ENCODE measurements around the gene CFL1. TPM values are rescaled to one million over a fixed set of nuclear protein-coding genes. Genes with fewer than 3 reads are reported as not detected.
"Not testable (repeated sequence)": the region's sequence is repeated elsewhere in the genome, so short reads cannot be mapped to it uniquely, and the experiment has no call there.

The CFL1 gene
- total RNA-seq, 1 donor from 2014 or later: 2,365 TPM

DNA sequence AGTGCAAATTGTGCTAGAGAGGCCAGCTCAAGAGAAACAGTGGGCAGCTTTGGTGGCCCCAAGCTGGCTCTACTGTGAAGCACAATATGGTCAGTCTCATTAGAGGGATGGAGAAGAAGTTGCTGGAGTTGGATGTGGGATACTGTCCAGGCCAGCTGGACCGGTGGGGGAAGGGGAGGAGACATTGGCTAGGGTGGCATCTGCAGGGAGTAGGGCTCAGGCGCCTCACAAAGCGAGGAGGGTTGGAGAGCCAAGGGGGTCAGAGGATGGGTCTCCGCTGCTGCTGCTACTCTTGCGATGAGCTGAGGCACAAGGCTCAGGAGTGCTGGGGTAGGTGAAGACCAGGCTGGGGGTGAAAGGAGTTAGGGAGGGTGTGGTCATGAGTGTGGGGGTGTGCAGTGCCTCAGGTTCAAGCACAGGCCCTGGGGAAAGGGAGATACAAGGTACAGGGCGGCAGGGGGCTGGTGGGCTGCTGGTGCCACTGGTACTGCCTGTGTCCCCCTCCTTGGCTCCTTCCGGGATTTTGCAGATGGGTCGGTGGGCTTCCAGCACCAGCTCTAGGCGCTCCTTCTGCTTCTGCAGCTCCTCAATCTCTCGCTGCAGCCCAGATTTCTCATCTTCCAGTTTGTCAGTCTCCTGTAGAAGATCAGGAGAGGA lies 34.8 kb upstream of the CFL1 start:
- H3K4me3 ChIP-seq (ENCODE audit: low read depth, low read length): no peak overlapping the region
- DNase-seq (ENCODE audit: low read depth): no peak
- TF ChIP-seq, protein P1, sequence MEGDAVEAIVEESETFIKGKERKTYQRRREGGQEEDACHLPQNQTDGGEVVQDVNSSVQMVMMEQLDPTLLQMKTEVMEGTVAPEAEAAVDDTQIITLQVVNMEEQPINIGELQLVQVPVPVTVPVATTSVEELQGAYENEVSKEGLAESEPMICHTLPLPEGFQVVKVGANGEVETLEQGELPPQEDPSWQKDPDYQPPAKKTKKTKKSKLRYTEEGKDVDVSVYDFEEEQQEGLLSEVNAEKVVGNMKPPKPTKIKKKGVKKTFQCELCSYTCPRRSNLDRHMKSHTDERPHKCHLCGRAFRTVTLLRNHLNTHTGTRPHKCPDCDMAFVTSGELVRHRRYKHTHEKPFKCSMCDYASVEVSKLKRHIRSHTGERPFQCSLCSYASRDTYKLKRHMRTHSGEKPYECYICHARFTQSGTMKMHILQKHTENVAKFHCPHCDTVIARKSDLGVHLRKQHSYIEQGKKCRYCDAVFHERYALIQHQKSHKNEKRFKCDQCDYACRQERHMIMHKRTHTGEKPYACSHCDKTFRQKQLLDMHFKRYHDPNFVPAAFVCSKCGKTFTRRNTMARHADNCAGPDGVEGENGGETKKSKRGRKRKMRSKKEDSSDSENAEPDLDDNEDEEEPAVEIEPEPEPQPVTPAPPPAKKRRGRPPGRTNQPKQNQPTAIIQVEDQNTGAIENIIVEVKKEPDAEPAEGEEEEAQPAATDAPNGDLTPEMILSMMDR (conservative IDR thresholded peaks at IDR 0.05; ENCODE audit: low read depth, low read length): no peak

DNA sequence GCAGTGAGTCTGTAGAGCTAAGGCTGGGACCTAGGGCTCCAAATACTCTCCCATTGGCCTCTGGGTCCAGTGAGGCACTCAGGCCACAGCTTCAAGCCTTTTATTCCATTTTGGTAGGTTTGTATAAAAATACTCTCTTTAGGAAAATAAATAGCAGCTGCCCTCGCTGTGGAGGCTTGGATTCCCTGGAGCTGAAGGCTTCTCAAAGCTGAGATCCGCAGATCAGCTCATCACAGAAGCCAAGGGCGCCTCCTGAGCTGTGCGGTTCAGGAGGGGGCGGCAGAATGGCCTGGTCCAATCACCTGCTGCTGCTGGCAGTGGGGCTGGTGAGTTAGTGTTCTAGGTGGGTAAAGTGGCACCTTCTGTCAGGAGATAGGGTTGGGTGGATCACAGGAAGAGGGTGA lies 34.2 kb upstream of the CFL1 start:
- DNase-seq (ENCODE audit: low read depth): not testable (repeated sequence)
- peak overlapping the region; percentile 58 for H3K4me3 ChIP-seq (ENCODE audit: low read depth, low read length)

DNA sequence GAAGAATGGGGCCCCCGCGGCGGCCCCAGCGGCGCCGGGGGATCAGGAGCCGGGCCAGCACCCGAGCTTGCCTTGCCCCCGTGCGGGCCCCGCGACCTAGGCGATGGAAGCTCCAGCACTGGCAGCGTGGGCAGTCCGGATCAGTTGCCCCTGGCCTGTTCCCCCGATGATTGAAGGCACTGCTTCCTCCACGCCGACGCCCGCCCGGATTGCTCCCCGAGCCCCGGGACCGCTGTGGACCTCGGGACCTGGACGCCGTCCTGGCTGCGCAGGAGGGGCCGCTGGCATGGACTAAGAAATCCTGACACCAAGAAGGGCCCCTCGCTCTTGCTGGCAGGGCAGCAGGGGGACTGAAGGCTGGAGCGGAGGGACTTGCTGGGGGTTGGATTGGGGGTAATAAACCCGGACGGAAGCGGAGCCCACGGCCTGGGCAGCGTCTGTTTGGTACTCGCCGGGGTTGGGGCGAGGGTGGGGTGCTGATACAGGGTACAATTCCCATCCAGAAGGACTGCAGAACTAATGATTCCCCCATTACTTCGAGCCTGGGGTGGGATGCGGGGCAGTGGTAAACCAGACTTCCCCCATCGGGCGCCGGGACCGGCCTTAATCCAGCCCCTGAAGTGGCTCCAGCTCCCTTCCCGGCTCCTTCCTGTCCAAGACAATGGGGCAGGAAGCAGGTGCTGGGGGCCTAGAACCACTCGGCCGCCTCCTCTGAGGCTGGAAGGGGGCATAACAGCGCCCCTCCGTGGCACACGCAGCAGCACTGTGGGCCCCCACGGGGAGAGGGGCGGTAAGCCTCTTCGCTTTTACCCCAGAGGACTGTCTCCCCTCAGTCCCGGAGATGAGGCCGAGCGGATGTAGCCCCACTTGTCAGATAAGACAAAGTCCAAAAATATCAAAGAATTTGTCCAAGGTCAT lies 33.5 kb upstream of the CFL1 start:
- TF ChIP-seq, protein P1 (conservative IDR thresholded peaks at IDR 0.05; ENCODE audit: low read depth, low read length): no peak
- H3K4me3 ChIP-seq (ENCODE audit: low read depth, low read length): peak overlapping the region; percentile 58
- DNase-seq (ENCODE audit: low read depth): no peak

DNA sequence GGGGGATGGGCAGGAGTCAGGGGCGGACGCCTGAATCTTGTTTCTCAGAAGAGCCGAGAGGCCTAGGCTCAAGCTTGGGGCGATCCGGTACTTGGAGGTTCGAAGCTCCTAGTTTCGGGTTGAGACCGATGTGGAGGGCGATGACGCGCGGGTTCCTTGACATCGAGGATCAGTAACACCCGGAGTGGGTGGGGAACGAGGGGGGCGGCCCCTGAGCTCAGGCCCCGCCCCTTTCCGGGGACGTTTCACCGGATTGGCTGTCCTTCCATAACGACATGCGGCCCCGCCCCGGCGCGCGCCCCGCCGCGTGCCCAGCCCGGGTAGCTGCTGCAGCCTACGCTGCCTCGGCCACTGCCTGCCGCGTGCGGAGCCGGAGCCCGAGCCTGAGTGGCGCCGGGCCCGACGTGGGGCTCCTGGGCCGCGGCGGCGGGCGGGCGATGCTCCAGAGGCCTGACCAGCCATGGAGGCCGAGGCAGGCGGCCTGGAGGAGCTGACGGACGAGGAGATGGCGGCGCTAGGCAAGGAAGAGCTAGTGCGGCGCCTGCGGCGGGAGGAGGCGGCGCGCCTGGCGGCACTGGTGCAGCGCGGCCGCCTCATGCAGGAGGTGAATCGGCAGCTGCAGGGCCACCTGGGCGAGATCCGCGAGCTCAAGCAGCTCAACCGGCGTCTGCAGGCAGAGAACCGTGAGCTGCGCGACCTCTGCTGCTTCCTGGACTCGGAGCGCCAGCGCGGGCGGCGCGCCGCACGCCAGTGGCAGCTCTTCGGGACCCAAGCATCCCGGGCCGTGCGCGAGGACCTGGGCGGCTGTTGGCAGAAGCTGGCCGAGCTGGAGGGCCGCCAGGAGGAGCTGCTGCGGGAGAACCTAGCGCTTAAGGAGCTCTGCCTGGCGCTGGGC lies 32.6 kb upstream of the CFL1 start, which contains the start of gene CCDC85B:
TSS of gene CCDC85B (plus strand) at position 350 of the 895 bp plus-strand sequence. CDS start at position 461, 111 bp downstream.
- TF ChIP-seq, protein P1 (conservative IDR thresholded peaks at IDR 0.05; ENCODE audit: low read depth, low read length): no peak
- H3K4me3 ChIP-seq (ENCODE audit: low read depth, low read length): peak within 1 kb of the TSS; percentile 58
- no peak for DNase-seq (ENCODE audit: low read depth)

DNA sequence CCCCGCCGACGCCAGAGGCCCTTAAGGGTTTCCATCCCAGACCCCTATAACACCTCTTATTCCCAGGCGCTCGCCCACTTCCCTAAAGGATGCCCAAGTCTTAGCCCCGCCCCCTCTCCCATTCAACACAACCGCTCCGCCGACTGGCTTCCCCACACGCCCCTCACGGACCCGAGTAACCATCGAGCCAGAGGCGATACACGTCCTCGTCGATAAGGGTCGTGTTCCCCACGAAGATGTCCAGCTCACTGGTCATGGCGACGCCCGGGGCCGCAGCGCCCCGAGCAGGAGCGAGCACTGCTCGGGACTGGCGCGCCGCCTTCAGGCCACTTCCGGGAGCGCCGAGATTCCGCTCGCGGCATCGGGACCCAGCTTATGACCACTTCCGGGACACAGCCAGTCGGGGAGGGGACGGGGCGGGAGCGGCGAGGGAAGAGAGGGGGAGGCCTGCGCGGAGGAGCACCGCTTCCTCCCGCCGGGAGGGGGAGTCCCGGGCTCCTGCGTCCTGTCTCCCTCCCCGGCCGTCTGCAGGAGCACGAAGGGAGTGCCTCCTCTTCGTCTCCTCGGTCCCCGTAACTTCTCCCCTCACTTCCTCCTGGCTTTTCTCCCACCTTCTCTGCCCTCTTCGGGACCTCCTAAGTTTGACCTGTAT lies 30.3 kb upstream of the CFL1 start, which contains the start of gene FIBP:
TSS of gene FIBP (minus strand) at position 309 of the 652 bp plus-strand sequence. CDS start at position 256, 53 bp downstream.
- no peak for DNase-seq (ENCODE audit: low read depth)
- TF ChIP-seq, protein P1 (conservative IDR thresholded peaks at IDR 0.05; ENCODE audit: low read depth, low read length): peak; percentile 64
- H3K4me3 ChIP-seq (ENCODE audit: low read depth, low read length): peak within 1 kb of the TSS; percentile 94

DNA sequence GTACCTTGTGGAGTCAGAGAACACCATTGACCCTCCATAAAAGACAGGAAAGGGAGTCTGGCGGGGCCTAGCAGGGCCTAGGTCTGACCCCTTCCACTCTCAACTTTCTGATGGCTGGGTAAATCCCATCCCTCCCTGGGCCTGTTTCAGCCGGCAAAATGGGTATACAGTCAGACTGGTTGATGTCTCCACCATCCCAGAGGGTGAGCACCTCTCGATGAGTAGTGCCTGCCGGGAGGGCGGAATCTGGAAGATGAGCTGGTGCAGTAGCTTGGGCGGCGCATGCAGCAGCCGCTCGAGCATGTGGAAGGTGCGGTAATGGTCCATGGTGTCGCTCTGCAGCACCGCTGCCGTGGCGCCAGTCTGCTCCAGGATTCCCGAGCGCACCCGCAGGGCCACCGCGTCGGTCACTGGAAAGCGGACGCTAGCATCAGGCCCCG lies 29.8 kb upstream of the CFL1 start:
- TF ChIP-seq, protein P1 (conservative IDR thresholded peaks at IDR 0.05; ENCODE audit: low read depth, low read length): no peak
- H3K4me3 ChIP-seq (ENCODE audit: low read depth, low read length): peak overlapping the region; percentile 94
- DNase-seq (ENCODE audit: low read depth): no peak
